Measurements from ENCODE around the gene VPS4B.
"Not testable (repeated sequence)": the region's sequence is repeated elsewhere in the genome, so short reads cannot be mapped to it uniquely, and the experiment has no call there.

VPS4B gene

GRCh38 chr18:63367053-63367953 lies 55.0 kb downstream of the VPS4B start, which contains the start of gene KDSR:
Gene KDSR (minus strand): TSS chr18:63367206. CDS start chr18:63367118, 88 bp downstream.
- peak; percentile 89 for FAIRE-seq

GRCh38 chr18:63366213-63367052 lies 55.8 kb downstream of the VPS4B start:
- no peak for FAIRE-seq

- no peak for FAIRE-seq
Observed at GRCh38 chr18:63365876-63366212, 56.4 kb downstream of the VPS4B start.

- FAIRE-seq = no peak
Observed at GRCh38 chr18:63363951-63364350, 58.3 kb downstream of the VPS4B start.

GRCh38 chr18:63363420-63363819 lies 58.9 kb downstream of the VPS4B start:
- FAIRE-seq = not testable (repeated sequence)

- no peak for FAIRE-seq
Observed at GRCh38 chr18:63356272-63356896, 65.9 kb downstream of the VPS4B start.

GRCh38 chr18:63350230-63350629 lies 72.0 kb downstream of the VPS4B start:
- FAIRE-seq = no peak

GRCh38 chr18:63348508-63349136 lies 73.7 kb downstream of the VPS4B start:
- FAIRE-seq = no peak

- FAIRE-seq = no peak
Observed at GRCh38 chr18:63346480-63347183, 75.6 kb downstream of the VPS4B start.

GRCh38 chr18:63346031-63346430 lies 76.2 kb downstream of the VPS4B start:
- FAIRE-seq = no peak

- FAIRE-seq = no peak
Observed at GRCh38 chr18:63344918-63345317, 77.4 kb downstream of the VPS4B start.

GRCh38 chr18:63344263-63344662 lies 78.0 kb downstream of the VPS4B start:
- FAIRE-seq = no peak

- FAIRE-seq = no peak
Observed at GRCh38 chr18:63342206-63342605, 80.1 kb downstream of the VPS4B start.

GRCh38 chr18:63339920-63340484 lies 82.3 kb downstream of the VPS4B start:
- FAIRE-seq = no peak

Measured in islet of Langerhans (tissue), 1 donor.